Skeletal muscle tissue (tissue), 4 donors: ENCODE measurements around the gene MEAK7. TPM values are rescaled to one million over a fixed set of nuclear protein-coding genes. Genes with fewer than 3 reads are reported as not detected.
A peak's percentile ranks its signal among the peaks of the same experiment; 100 is the strongest.

ENCODE experiments used
- H3K27ac ChIP-seq: one replicate; pipeline ENCODE4 v1.7.0; 2013; ENCODE audit warnings: mild to moderate bottlenecking, low read depth, low read length, inconsistent platforms
- H3K27me3 ChIP-seq, 3 donors: one replicate each; pipeline ENCODE4 v1.7.0; 2013; ENCODE audit warnings: low read length in 3 of 3; ENCODE audit not compliant: control insufficient read depth in 3 of 3, insufficient read depth in 3 of 3
- H3K36me3 ChIP-seq, 3 donors: one replicate each; pipeline ENCODE4 v1.7.0; 2013; ENCODE audit warnings: low read length in 3 of 3; ENCODE audit not compliant: control insufficient read depth in 3 of 3, insufficient read depth in 3 of 3
- H3K4me1 ChIP-seq, 3 donors: one replicate each; pipeline ENCODE4 v1.7.0; 2013; ENCODE audit warnings: low read length in 3 of 3, mild to moderate bottlenecking in 3 of 3; ENCODE audit not compliant: control insufficient read depth in 3 of 3, insufficient read depth in 3 of 3
- H3K4me3 ChIP-seq, 3 donors: one replicate each; pipeline ENCODE4 v1.7.0; 2013; ENCODE audit warnings: low read length in 3 of 3
- H3K9ac ChIP-seq, 3 donors: one replicate each; pipeline ENCODE4 v1.7.0; 2013; ENCODE audit warnings: low read length in 3 of 3, mild to moderate bottlenecking in 3 of 3, moderate library complexity in 2 of 3, low read depth in 1 of 3
- H3K9me3 ChIP-seq, 3 donors: one replicate each; pipeline ENCODE4 v1.7.0; 2013; ENCODE audit warnings: low read length in 3 of 3; ENCODE audit not compliant: control insufficient read depth in 3 of 3
- total RNA-seq: library from RNA; depleted of rRNA; stranded (reverse); fragments of >200 nt; gene quantifications from one replicate; pipeline ENCODE4 v1.2.3, GENCODE V29; 2014
- donor health status: Osteomylitis.

The MEAK7 gene
- total RNA-seq, 1 donor from 2014 or later = 6.8 TPM

- H3K4me1 ChIP-seq = peaks cover 17 to 19% (median 19%) of the 10 kb centered on the region in 3 donors
- H3K36me3 ChIP-seq = no peaks in the 10 kb centered on the region
Observed at GRCh38 chr16:84534815-84535214, 30.4 kb upstream of the MEAK7 start.

GRCh38 chr16:84532855-84533486 is 28.5 kb upstream of the MEAK7 start:
- H3K27me3 ChIP-seq = peaks cover 2 to 9% (median 3%) of the 10 kb centered on the region in 3 donors
- no peaks in the 10 kb centered on the region for H3K36me3 ChIP-seq
- peaks cover 0 to 4% (median 0%) of the 10 kb centered on the region in 3 donors for H3K9me3 ChIP-seq
- no peak overlapping the region for H3K9ac ChIP-seq
- peak overlapping the region; percentile 74 for H3K27ac ChIP-seq
- H3K4me1 ChIP-seq = peaks cover 17 to 22% (median 21%) of the 10 kb centered on the region in 3 donors
- no peak overlapping the region for H3K4me3 ChIP-seq

More at GRCh38 chr16:84534815-84535214, 30.4 kb upstream of the MEAK7 start:
- no peak overlapping the region for H3K4me3 ChIP-seq
- H3K9ac ChIP-seq = no peak overlapping the region
- H3K27me3 ChIP-seq = peaks cover 0 to 3% (median 2%) of the 10 kb centered on the region in 3 donors
- no peak overlapping the region for H3K27ac ChIP-seq
- H3K9me3 ChIP-seq = peaks cover 0 to 2% (median 0%) of the 10 kb centered on the region in 3 donors

- Histone ChIP-seq H3K27ac (peak overlapping the region; percentile 74), H3K4me3 (no peak overlapping the region)
Observed at GRCh38 chr16:84532291-84532724, 27.8 kb upstream of the MEAK7 start.

GRCh38 chr16:84531671-84532111 is 27.2 kb upstream of the MEAK7 start:
- no peak overlapping the region for H3K4me3 ChIP-seq
- H3K9me3 ChIP-seq = peaks cover 0 to 4% (median 0%) of the 10 kb centered on the region in 3 donors
- H3K36me3 ChIP-seq = no peaks in the 10 kb centered on the region
- peak overlapping the region; percentile 74 for H3K27ac ChIP-seq
- no peak overlapping the region for H3K9ac ChIP-seq
- peaks cover 2 to 12% (median 3%) of the 10 kb centered on the region in 3 donors for H3K27me3 ChIP-seq
- H3K4me1 ChIP-seq = peaks cover 23 to 34% (median 32%) of the 10 kb centered on the region in 3 donors

More at GRCh38 chr16:84532291-84532724, 27.8 kb upstream of the MEAK7 start:
- Histone ChIP-seq H3K4me1 (peaks cover 17 to 28% (median 26%) of the 10 kb centered on the region in 3 donors), H3K9me3 (peaks cover 0 to 4% (median 0%) of the 10 kb centered on the region in 3 donors), H3K27me3 (peaks cover 2 to 12% (median 3%) of the 10 kb centered on the region in 3 donors), H3K36me3 (no peaks in the 10 kb centered on the region), H3K9ac (no peak overlapping the region)

- peaks cover 2 to 12% (median 4%) of the 10 kb centered on the region in 3 donors for H3K27me3 ChIP-seq
- no peak overlapping the region for H3K9ac ChIP-seq
- H3K4me1 ChIP-seq = peaks cover 25 to 37% (median 33%) of the 10 kb centered on the region in 3 donors
- H3K9me3 ChIP-seq = peaks cover 0 to 4% (median 0%) of the 10 kb centered on the region in 3 donors
- H3K4me3 ChIP-seq = no peak overlapping the region
- H3K36me3 ChIP-seq = no peaks in the 10 kb centered on the region
- H3K27ac ChIP-seq = no peak overlapping the region
Observed at GRCh38 chr16:84530590-84530989, 26.1 kb upstream of the MEAK7 start.

GRCh38 chr16:84529607-84530006 is 25.1 kb upstream of the MEAK7 start:
- Histone ChIP-seq H3K27ac (no peak overlapping the region), H3K27me3 (peaks cover 3 to 20% (median 10%) of the 10 kb centered on the region in 3 donors), H3K9ac (no peak overlapping the region), H3K4me3 (no peak overlapping the region), H3K4me1 (peaks cover 25 to 37% (median 33%) of the 10 kb centered on the region in 3 donors), H3K36me3 (no peaks in the 10 kb centered on the region), H3K9me3 (peaks cover 0 to 4% (median 0%) of the 10 kb centered on the region in 3 donors)

GRCh38 chr16:84528322-84528721 is 23.9 kb upstream of the MEAK7 start:
- no peak overlapping the region for H3K9ac ChIP-seq
- peaks cover 0 to 4% (median 0%) of the 10 kb centered on the region in 3 donors for H3K9me3 ChIP-seq
- H3K27ac ChIP-seq = no peak overlapping the region
- H3K4me3 ChIP-seq = no peak overlapping the region
- no peaks in the 10 kb centered on the region for H3K36me3 ChIP-seq
- H3K4me1 ChIP-seq = peaks cover 25 to 37% (median 33%) of the 10 kb centered on the region in 3 donors
- peaks cover 6 to 29% (median 10%) of the 10 kb centered on the region in 3 donors for H3K27me3 ChIP-seq

GRCh38 chr16:84527532-84528269 is 23.2 kb upstream of the MEAK7 start:
- H3K27me3 ChIP-seq = peaks cover 6 to 29% (median 10%) of the 10 kb centered on the region in 3 donors
- H3K4me1 ChIP-seq = peaks cover 20 to 32% (median 28%) of the 10 kb centered on the region in 3 donors
- H3K9ac ChIP-seq = no peak overlapping the region
- no peak overlapping the region for H3K27ac ChIP-seq
- H3K9me3 ChIP-seq = peaks cover 0 to 4% (median 0%) of the 10 kb centered on the region in 3 donors
- H3K4me3 ChIP-seq = peak overlapping the region in 1 of 3 donors; percentile 35
- no peaks in the 10 kb centered on the region for H3K36me3 ChIP-seq

GRCh38 chr16:84526794-84527531 is 22.5 kb upstream of the MEAK7 start:
- H3K27ac ChIP-seq = peak overlapping the region; percentile 36
- no peaks in the 10 kb centered on the region for H3K36me3 ChIP-seq
- peaks cover 6 to 29% (median 10%) of the 10 kb centered on the region in 3 donors for H3K27me3 ChIP-seq
- H3K9me3 ChIP-seq = peaks cover 0 to 4% (median 0%) of the 10 kb centered on the region in 3 donors
- peak overlapping the region in 1 of 3 donors; percentile 33 for H3K9ac ChIP-seq
- H3K4me1 ChIP-seq = peaks cover 14 to 25% (median 21%) of the 10 kb centered on the region in 3 donors
- peak overlapping the region; percentile 13 to 35 (median 14) for H3K4me3 ChIP-seq
